Osteocyte (in vitro differentiated cells): ENCODE measurements around the gene AGO3. TPM values are rescaled to one million over a fixed set of nuclear protein-coding genes. Genes with fewer than 3 reads are reported as not detected.

Experiments
- DNase-seq: peaks from one replicate; pipeline ENCODE4 v3.0.0; 2021; ENCODE audit warnings: mixed read lengths; ENCODE audit not compliant: unreplicated experiment; ENCODE audit errors: extremely low spot score
- H3K27ac Mint-ChIP-seq: one replicate; pipeline ENCODE4 v1.8.0; 2021; ENCODE audit warnings: mild to moderate bottlenecking, mixed read lengths; ENCODE audit not compliant: unreplicated experiment
- H3K27me3 Mint-ChIP-seq: one replicate; pipeline ENCODE4 v1.8.0; 2021; ENCODE audit warnings: mixed read lengths; ENCODE audit not compliant: unreplicated experiment
- H3K36me3 Mint-ChIP-seq: one replicate; pipeline ENCODE4 v1.8.0; 2021; ENCODE audit warnings: mixed read lengths; ENCODE audit not compliant: unreplicated experiment
- H3K4me1 Mint-ChIP-seq: one replicate; pipeline ENCODE4 v1.8.0; 2021; ENCODE audit warnings: mixed read lengths; ENCODE audit not compliant: unreplicated experiment
- H3K4me3 Mint-ChIP-seq: one replicate; pipeline ENCODE4 v1.8.0; 2021; ENCODE audit warnings: mild to moderate bottlenecking, moderate library complexity, mixed read lengths; ENCODE audit not compliant: unreplicated experiment
- H3K9me3 Mint-ChIP-seq: one replicate; pipeline ENCODE4 v1.8.0; 2021; ENCODE audit warnings: mixed read lengths; ENCODE audit not compliant: unreplicated experiment
- total RNA-seq: library from RNA; stranded (reverse); gene quantifications from 2 replicates; pipeline ENCODE4 v1.2.1, GENCODE V29; 2021
- TF ChIP-seq, protein P1 (sequence below): fragments of 200-600 bp; sonication (generic); IDR thresholded peaks from 2 replicates; pipeline ENCODE4 v1.5.0; 2021; ENCODE audit warnings: antibody characterized with exemption, mild to moderate bottlenecking, moderate library complexity

AGO3 gene
- total RNA-seq, 1 donor from 2014 or later = 34.2 TPM

DNA sequence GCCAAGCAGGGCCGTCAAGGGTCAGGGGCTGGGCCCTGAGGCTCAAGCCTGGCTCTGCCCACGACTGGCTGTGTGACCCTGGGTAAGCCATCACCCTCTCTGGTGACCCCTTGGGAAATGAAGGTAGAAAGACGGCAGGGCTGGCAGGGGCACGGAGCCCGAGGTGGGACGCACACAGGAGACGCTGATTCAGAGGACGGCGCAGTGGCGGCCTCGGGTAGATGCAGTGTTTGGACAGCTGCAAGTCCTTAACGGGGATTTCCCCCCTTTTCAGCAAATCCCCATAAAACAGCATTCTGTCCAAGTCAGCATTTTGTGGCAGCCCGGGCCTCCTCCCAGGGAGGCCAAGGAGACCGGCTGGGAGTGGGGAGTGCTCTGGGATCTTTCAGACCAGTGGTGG is 177.4 kb downstream of the AGO3 start:
- no peaks in the 10 kb centered on the region for H3K9me3 Mint-ChIP-seq
- DNase-seq = no peak
- H3K36me3 Mint-ChIP-seq = no peaks in the 10 kb centered on the region
- peak overlapping the region; percentile 85 for H3K27ac Mint-ChIP-seq
- TF ChIP-seq, protein P1, sequence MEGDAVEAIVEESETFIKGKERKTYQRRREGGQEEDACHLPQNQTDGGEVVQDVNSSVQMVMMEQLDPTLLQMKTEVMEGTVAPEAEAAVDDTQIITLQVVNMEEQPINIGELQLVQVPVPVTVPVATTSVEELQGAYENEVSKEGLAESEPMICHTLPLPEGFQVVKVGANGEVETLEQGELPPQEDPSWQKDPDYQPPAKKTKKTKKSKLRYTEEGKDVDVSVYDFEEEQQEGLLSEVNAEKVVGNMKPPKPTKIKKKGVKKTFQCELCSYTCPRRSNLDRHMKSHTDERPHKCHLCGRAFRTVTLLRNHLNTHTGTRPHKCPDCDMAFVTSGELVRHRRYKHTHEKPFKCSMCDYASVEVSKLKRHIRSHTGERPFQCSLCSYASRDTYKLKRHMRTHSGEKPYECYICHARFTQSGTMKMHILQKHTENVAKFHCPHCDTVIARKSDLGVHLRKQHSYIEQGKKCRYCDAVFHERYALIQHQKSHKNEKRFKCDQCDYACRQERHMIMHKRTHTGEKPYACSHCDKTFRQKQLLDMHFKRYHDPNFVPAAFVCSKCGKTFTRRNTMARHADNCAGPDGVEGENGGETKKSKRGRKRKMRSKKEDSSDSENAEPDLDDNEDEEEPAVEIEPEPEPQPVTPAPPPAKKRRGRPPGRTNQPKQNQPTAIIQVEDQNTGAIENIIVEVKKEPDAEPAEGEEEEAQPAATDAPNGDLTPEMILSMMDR = no peak
- peaks cover 45% of the 10 kb centered on the region for H3K4me1 Mint-ChIP-seq
- no peak overlapping the region for H3K4me3 Mint-ChIP-seq
- no peaks in the 10 kb centered on the region for H3K27me3 Mint-ChIP-seq

DNA sequence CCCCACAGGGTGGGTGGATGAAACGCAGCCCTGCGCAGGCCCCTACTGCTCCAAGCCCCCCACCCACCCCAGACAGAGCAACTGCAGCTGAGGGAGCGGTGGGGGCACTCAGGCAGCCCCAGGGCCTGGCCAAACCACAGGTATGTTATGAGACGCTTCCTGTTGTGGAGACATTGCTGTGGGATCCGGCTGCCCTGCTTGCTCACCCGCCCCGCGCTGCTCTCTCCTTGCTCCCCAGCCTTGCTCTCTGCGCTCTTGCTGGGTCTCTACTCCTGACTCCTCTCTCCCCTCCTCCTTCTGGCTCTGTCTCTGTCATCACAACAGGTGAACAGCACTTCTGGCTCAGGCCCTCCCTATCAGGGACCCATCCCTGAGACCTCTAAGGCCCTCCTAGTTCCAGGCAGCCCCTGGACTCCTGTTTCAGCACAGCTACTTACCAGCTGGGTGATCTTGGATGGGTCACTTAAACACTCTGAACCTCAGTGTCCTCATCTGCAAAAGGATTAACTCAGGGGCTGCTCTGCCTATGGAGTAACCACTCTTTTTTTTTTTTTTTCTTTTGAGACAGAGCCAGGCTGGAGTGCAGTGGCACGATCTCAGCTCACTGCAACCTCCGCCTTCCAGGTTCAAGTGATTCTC is 178.3 kb downstream of the AGO3 start:
- Mint-ChIP-seq H3K9me3 (no peaks in the 10 kb centered on the region), H3K36me3 (no peaks in the 10 kb centered on the region), H3K4me1 (peaks cover 48% of the 10 kb centered on the region), H3K27ac (peak overlapping the region; percentile 85), H3K27me3 (no peaks in the 10 kb centered on the region), H3K4me3 (no peak overlapping the region)
- TF ChIP-seq, protein P1 = no peak
- no peak for DNase-seq

DNA sequence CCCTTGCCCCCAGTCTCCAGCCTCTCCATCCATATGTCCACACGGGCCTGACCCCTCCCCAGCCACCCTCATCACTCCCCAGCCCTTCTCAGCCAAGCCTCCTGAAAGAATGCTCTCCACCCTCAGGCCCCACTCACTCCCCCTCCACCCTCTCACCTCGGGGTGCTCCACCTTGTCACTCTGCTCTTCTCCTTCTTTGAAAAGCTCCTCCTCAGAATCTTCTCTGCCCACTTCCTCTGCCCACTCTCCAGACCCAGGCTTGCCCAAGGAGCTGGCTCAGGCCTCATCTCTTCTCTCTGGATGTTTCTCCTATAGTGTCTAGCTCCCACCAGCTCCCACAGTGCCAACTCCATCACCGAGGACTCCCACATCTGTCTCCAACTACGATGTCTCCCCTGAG is 180.2 kb downstream of the AGO3 start:
- TF ChIP-seq, protein P1 = no peak
- Mint-ChIP-seq H3K27me3 (no peaks in the 10 kb centered on the region), H3K27ac (no peak overlapping the region), H3K4me1 (peaks cover 57% of the 10 kb centered on the region), H3K9me3 (no peaks in the 10 kb centered on the region), H3K4me3 (no peak overlapping the region), H3K36me3 (no peaks in the 10 kb centered on the region)
- DNase-seq = no peak

DNA sequence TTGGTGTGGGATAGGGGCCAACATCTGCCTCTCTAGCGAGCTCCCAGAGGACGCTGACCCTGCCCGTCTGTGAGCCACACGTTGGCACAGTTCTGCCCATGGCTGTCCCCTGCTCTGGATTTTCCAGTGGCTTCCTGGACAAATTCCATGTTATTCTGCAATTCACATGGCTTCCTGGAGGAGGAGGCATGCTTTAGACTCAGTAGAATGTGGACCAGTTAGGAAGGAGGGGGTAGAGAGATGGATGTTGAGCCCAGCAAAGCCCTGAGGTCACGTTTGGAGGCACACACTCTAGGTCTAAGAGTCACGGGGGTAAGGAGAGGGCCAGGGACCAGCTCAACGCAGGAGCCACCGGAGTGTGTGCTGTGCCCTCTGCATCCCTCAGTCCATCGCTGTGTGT is 181.9 kb downstream of the AGO3 start:
- Mint-ChIP-seq H3K9me3 (no peaks in the 10 kb centered on the region), H3K27ac (peak overlapping the region; percentile 20), H3K27me3 (no peaks in the 10 kb centered on the region), H3K4me1 (peaks cover 60% of the 10 kb centered on the region), H3K36me3 (no peaks in the 10 kb centered on the region), H3K4me3 (no peak overlapping the region)
- TF ChIP-seq, protein P1 = no peak
- no peak for DNase-seq

DNA sequence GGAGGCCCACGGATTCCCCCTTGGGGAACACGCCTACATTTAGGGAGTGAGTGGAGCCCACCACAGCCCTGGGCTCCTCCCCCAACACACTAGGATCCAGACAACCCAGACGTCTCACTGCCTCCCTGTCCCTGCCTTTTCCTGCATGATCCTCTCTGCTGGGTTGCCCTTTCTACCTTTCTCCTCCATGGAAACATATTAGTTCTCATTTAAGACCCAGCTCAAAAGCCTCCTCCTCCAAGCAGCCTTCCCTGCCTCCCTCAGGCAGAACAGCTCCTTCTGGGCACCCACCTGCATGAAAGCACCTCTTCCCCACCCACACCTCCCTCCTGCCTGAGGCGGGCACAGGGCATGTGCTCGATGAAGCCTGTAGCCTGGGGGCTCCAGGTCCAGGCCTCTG is 183.5 kb downstream of the AGO3 start:
- Mint-ChIP-seq H3K36me3 (no peaks in the 10 kb centered on the region), H3K4me3 (no peak overlapping the region), H3K27ac (no peak overlapping the region)

More for the DNA sequence above, 183.5 kb downstream of the AGO3 start:
- Mint-ChIP-seq H3K9me3 (no peaks in the 10 kb centered on the region), H3K4me1 (peaks cover 54% of the 10 kb centered on the region), H3K27me3 (no peaks in the 10 kb centered on the region)
- TF ChIP-seq, protein P1 = no peak
- DNase-seq = no peak
